Measurements from ENCODE around the gene CFAP46. TPM values are rescaled to one million over a fixed set of nuclear protein-coding genes. Genes with fewer than 3 reads are reported as not detected.

The CFAP46 gene
- polyA plus RNA-seq, 3 donors, result 0.07 TPM; not detected in 2

GRCh38 chr10:132912713-132913558, 29.4 kb downstream of the CFAP46 start:
- no peak overlapping the region for H3K4me3 Mint-ChIP-seq
- H3K27me3 ChIP-seq (ENCODE audit: control insufficient read depth in 2 of 2, insufficient read depth in 2 of 2, low read length in 2 of 2), result no peaks in the 10 kb centered on the region
- no peaks in the 10 kb centered on the region for H3K79me2 ChIP-seq (ENCODE audit: insufficient read depth, low read length)
- no peaks in the 10 kb centered on the region for H3K36me3 ChIP-seq (replicated peaks in 1 of 2; ENCODE audit: control insufficient read depth in 1 of 2, insufficient read depth in 2 of 2, low read length in 2 of 2)
- no peaks in the 10 kb centered on the region for H4K20me1 ChIP-seq (ENCODE audit: insufficient read depth, low read length)
- no peak overlapping the region for H3K27ac Mint-ChIP-seq
- no peak overlapping the region for H3K4me2 ChIP-seq (replicated peaks; ENCODE audit: extremely low read depth, low read length, poor library complexity, severe bottlenecking)
- WGBS (ENCODE audit: insufficient coverage), result 96% methylated on average over 46 of the region's 46 CpGs
- intact Hi-C loops (cut with micrococcal nuclease), result no loop called here
- H3K4me1 Mint-ChIP-seq, result no peaks in the 10 kb centered on the region
- no peak overlapping the region for H2AFZ ChIP-seq (ENCODE audit: insufficient read depth, low read depth, low read length, poor library complexity, severe bottlenecking)
- no peak overlapping the region for H3K27ac ChIP-seq (ENCODE audit: low read depth in 1 of 2, low read length in 2 of 2)
- no peak for DNase-seq
- H3K4me1 ChIP-seq (ENCODE audit: control insufficient read depth in 1 of 2, insufficient read depth in 2 of 2, low read length in 2 of 2), result no peaks in the 10 kb centered on the region
- H3K9me3 ChIP-seq (replicated peaks in 1 of 2; ENCODE audit: control insufficient read depth in 1 of 2, insufficient read depth in 1 of 2, low read length in 2 of 2), result no peaks in the 10 kb centered on the region
- H3K9ac ChIP-seq (ENCODE audit: insufficient read depth, low read length, poor library complexity, severe bottlenecking), result no peak overlapping the region
- H3K27me3 Mint-ChIP-seq (ENCODE audit: low read depth in 3 of 3), result peaks cover 4 to 5% (median 5%) of the 10 kb centered on the region in 3 donors
- no peak for TF ChIP-seq CTCF (IDR thresholded peaks at IDR 0.05)
- no peaks in the 10 kb centered on the region for H3K36me3 Mint-ChIP-seq
- no peaks in the 10 kb centered on the region for H3K9me3 Mint-ChIP-seq
- no peak overlapping the region for H3K4me3 ChIP-seq (replicated peaks in 1 of 3; ENCODE audit: low read depth in 2 of 3, low read length in 3 of 3)

GRCh38 chr10:132912225-132912712, 30.1 kb downstream of the CFAP46 start:
- no peak for TF ChIP-seq CTCF (IDR thresholded peaks at IDR 0.05)

More at GRCh38 chr10:132912225-132912712, 30.1 kb downstream of the CFAP46 start:
- Mint-ChIP-seq H3K9me3 (no peaks in the 10 kb centered on the region), H3K36me3 (no peaks in the 10 kb centered on the region), H3K4me1 (no peaks in the 10 kb centered on the region), H3K4me3 (no peak overlapping the region), H3K27me3 (ENCODE audit: low read depth in 3 of 3) (peaks cover 4 to 5% (median 5%) of the 10 kb centered on the region in 3 donors), H3K27ac (no peak overlapping the region)
- Histone ChIP-seq H3K27me3 (ENCODE audit: control insufficient read depth in 2 of 2, insufficient read depth in 2 of 2, low read length in 2 of 2) (no peaks in the 10 kb centered on the region), H3K4me3 (replicated peaks in 1 of 3; ENCODE audit: low read depth in 2 of 3, low read length in 3 of 3) (no peak overlapping the region), H3K9me3 (replicated peaks in 1 of 2; ENCODE audit: control insufficient read depth in 1 of 2, insufficient read depth in 1 of 2, low read length in 2 of 2) (no peaks in the 10 kb centered on the region), H3K4me2 (replicated peaks; ENCODE audit: extremely low read depth, low read length, poor library complexity, severe bottlenecking) (no peak overlapping the region), H3K36me3 (replicated peaks in 1 of 2; ENCODE audit: control insufficient read depth in 1 of 2, insufficient read depth in 2 of 2, low read length in 2 of 2) (no peaks in the 10 kb centered on the region), H3K4me1 (ENCODE audit: control insufficient read depth in 1 of 2, insufficient read depth in 2 of 2, low read length in 2 of 2) (no peaks in the 10 kb centered on the region), H3K9ac (ENCODE audit: insufficient read depth, low read length, poor library complexity, severe bottlenecking) (no peak overlapping the region), H3K79me2 (ENCODE audit: insufficient read depth, low read length) (no peaks in the 10 kb centered on the region), H3K27ac (ENCODE audit: low read depth in 1 of 2, low read length in 2 of 2) (no peak overlapping the region), H2AFZ (ENCODE audit: insufficient read depth, low read depth, low read length, poor library complexity, severe bottlenecking) (no peak overlapping the region), H4K20me1 (ENCODE audit: insufficient read depth, low read length) (no peaks in the 10 kb centered on the region)
- WGBS (ENCODE audit: insufficient coverage), result 96% methylated on average over 7 of the region's 7 CpGs
- DNase-seq, result no peak
- intact Hi-C loops (cut with micrococcal nuclease), result no loop called here

Data from CD14-positive monocyte (primary cell).